HL-60 (cell line): Measurements from ENCODE around the gene FRAS1.

ENCODE experiments used
- DNase-seq, 2 experiments: peaks; one replicate each; pipeline ENCODE4 v3.0.0-alpha.2; 2010 to 2020; ENCODE audit warnings: low read depth in 1 of 2, low spot score in 1 of 2
- H3K27ac ChIP-seq: fragments of 250-450 bp; sonication (Bioruptor Pico); replicated peaks from 2 replicates; pipeline ENCODE4 v1.5.1; 2020; ENCODE audit warnings: mild to moderate bottlenecking, moderate library complexity
- H3K27me3 ChIP-seq: fragments of 250-450 bp; sonication (Bioruptor Pico); 2 replicates; pipeline ENCODE4 v1.5.1; 2021; ENCODE audit warnings: mild to moderate bottlenecking, moderate library complexity; ENCODE audit not compliant: insufficient read depth, poor library complexity, severe bottlenecking
- H3K4me3 ChIP-seq: replicated peaks from 2 replicates; pipeline ENCODE4 v1.5.1; 2011; ENCODE audit warnings: mild to moderate bottlenecking, control low read depth, low read length; ENCODE audit not compliant: insufficient read depth
- CTCF ChIP-seq: IDR thresholded peaks from one replicate; pipeline ENCODE4 v1.5.1; 2011; ENCODE audit warnings: low read length, control low read depth, inconsistent platforms; ENCODE audit not compliant: insufficient read depth
- GABPA ChIP-seq: IDR thresholded peaks from 2 replicates; pipeline ENCODE4 v1.6.1; 2012; ENCODE audit warnings: low read depth
- POLR2AphosphoS5 ChIP-seq: IDR thresholded peaks from 2 replicates; pipeline ENCODE4 v1.6.1; 2012; ENCODE audit warnings: low read depth
- REST ChIP-seq: IDR thresholded peaks from 2 replicates; pipeline ENCODE4 v1.6.1; 2012; ENCODE audit warnings: low read depth; ENCODE audit not compliant: insufficient replicate concordance
- SPI1 ChIP-seq: IDR thresholded peaks from 2 replicates; pipeline ENCODE4 v1.6.1; 2012; ENCODE audit warnings: low read depth, mild to moderate bottlenecking, borderline replicate concordance

FRAS1 gene

DNA sequence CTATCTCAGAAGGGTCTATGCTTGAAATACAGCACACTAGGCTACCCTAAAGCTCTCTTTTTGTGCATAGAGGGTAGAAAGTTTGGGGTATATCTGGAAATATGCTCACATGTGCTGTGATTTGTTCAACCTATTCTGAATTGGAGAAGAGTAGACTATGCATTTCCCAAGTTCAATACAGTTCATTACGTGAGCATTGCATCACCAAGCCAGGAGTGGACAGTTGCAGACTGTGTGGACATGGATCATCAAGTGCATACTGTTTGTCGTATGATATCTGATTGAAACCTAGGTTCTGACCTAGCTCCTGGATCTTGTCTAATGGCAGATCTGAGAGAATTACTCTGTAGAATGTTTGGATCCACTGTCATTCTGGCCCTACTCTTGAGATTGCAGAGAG, 161.1 kb downstream of the FRAS1 start:
- Histone ChIP-seq H3K4me3 (no peak overlapping the region), H3K27me3 (no peaks in the 10 kb centered on the region), H3K27ac (no peak overlapping the region)
- TF ChIP-seq SPI1 (no peak), REST (no peak), CTCF (no peak), GABPA (no peak), POLR2AphosphoS5 (no peak)
- no peak for DNase-seq

DNA sequence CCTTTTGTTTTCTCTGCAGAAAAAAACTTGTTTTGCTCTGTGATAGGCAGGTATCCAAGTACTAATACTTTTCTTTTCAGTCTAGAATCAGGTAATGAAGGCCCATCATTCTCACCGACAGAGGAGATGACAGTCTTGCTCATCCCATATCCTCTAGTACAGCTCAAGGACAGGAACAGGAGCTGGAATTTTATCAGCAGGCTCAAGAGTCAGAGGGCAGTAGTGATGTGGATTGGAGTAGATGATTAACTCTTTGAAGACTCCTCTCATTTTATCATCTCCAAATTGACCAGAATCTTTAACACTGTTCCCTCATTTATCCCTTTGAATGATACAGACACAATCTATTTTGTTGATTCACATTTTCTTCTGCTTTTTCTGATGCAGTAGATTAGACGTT, 162.7 kb downstream of the FRAS1 start:
- H3K4me3 ChIP-seq = no peak overlapping the region
- TF ChIP-seq POLR2AphosphoS5 = no peak
- no peak for TF ChIP-seq SPI1
- TF ChIP-seq CTCF = no peak
- TF ChIP-seq GABPA = no peak
- TF ChIP-seq REST = no peak
- DNase-seq = no peak
- no peak overlapping the region for H3K27ac ChIP-seq
- H3K27me3 ChIP-seq = no peaks in the 10 kb centered on the region

DNA sequence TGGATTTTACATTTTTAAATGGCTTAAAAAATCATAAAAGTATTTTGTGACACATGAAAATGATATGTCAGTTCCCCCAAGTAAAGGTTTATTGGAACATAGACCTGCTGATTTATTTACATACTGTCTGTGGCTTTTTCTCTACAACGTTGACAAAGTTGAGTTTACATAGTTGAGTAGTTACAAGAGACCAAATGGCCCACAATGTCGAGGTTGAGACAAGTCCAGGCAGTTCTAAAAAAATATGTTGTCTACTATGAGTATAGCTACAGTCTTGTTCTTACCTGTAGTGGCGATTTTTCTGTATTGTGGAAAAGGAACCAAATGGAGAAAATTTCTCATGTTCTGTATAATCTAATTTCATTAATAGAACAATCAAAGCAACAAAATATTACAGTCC, 163.2 kb downstream of the FRAS1 start:
- TF ChIP-seq CTCF (no peak), SPI1 (no peak), GABPA (no peak), POLR2AphosphoS5 (no peak), REST (no peak)
- H3K27me3 ChIP-seq = no peaks in the 10 kb centered on the region
- H3K4me3 ChIP-seq = no peak overlapping the region
- no peak overlapping the region for H3K27ac ChIP-seq
- no peak for DNase-seq
